Trophoblast cell (in vitro differentiated cells and primary cell): ENCODE data around the gene ARHGAP30.

Experiments
- DNase-seq, 2 donors: peaks; one replicate each; pipeline ENCODE4 v3.0.0-alpha.2; 2016
- H2AFZ ChIP-seq: 2 replicates; pipeline ENCODE4 v1.6.1; 2013; ENCODE audit warnings: low read length, moderate library complexity, mild to moderate bottlenecking; ENCODE audit not compliant: insufficient read depth, poor library complexity
- H2AK5ac ChIP-seq: 2 replicates; pipeline ENCODE4 v1.6.1; 2013; ENCODE audit warnings: mild to moderate bottlenecking, low read length
- H2BK120ac ChIP-seq: 2 replicates; pipeline ENCODE4 v1.6.1; 2013; ENCODE audit warnings: low read length, mild to moderate bottlenecking, moderate library complexity; ENCODE audit not compliant: insufficient read depth, poor library complexity
- H2BK12ac ChIP-seq: 2 replicates; pipeline ENCODE4 v1.6.1; 2013; ENCODE audit warnings: mild to moderate bottlenecking, low read length, moderate library complexity
- H2BK5ac ChIP-seq: 2 replicates; pipeline ENCODE4 v1.6.1; 2013; ENCODE audit warnings: low read length, low read depth, moderate library complexity, mild to moderate bottlenecking; ENCODE audit not compliant: poor library complexity
- H3K14ac ChIP-seq: 2 replicates; pipeline ENCODE4 v1.6.1; 2013; ENCODE audit warnings: mild to moderate bottlenecking, low read length
- H3K18ac ChIP-seq: 2 replicates; pipeline ENCODE4 v1.6.1; 2013; ENCODE audit warnings: mild to moderate bottlenecking, low read length
- H3K23ac ChIP-seq: 2 replicates; pipeline ENCODE4 v1.6.1; 2013; ENCODE audit warnings: low read length
- H3K27ac ChIP-seq: 2 replicates; pipeline ENCODE4 v1.5.1; 2013; ENCODE audit warnings: low read depth, mild to moderate bottlenecking, inconsistent platforms, low read length, moderate library complexity
- H3K27me3 ChIP-seq: 2 replicates; pipeline ENCODE4 v1.6.1; 2013; ENCODE audit warnings: inconsistent platforms, mild to moderate bottlenecking, low read length, moderate library complexity; ENCODE audit not compliant: insufficient read depth
- H3K36me3 ChIP-seq, 2 experiments: 1 replicate in 1 of 2; 2 replicates in 1 of 2; pipeline ENCODE4 v1.6.1; 2013; ENCODE audit warnings: low read length in 2 of 2, mild to moderate bottlenecking in 2 of 2, moderate library complexity in 1 of 2; ENCODE audit not compliant: insufficient read depth in 2 of 2, control insufficient read depth in 1 of 2
- H3K4ac ChIP-seq: 2 replicates; pipeline ENCODE4 v1.6.1; 2013; ENCODE audit warnings: low read depth, mild to moderate bottlenecking, low read length, moderate library complexity
- H3K4me1 ChIP-seq, 2 experiments: 1 replicate in 1 of 2; 2 replicates in 1 of 2; pipeline ENCODE4 v1.6.1; 2013; ENCODE audit warnings: low read length in 2 of 2, mild to moderate bottlenecking in 2 of 2, moderate library complexity in 1 of 2; ENCODE audit not compliant: insufficient read depth in 2 of 2, control insufficient read depth in 1 of 2
- H3K4me2 ChIP-seq: 2 replicates; pipeline ENCODE4 v1.6.1; 2013; ENCODE audit warnings: inconsistent platforms, mild to moderate bottlenecking, low read length, moderate library complexity
- H3K4me3 ChIP-seq: 2 replicates; pipeline ENCODE4 v1.5.1; 2013; ENCODE audit warnings: mild to moderate bottlenecking, low read depth, low read length, inconsistent platforms
- H3K79me1 ChIP-seq: one replicate; pipeline ENCODE4 v1.6.1; 2013; ENCODE audit warnings: low read length
- H3K79me2 ChIP-seq: 2 replicates; pipeline ENCODE4 v1.6.1; 2013; ENCODE audit warnings: low read length, mild to moderate bottlenecking; ENCODE audit not compliant: control insufficient read depth, insufficient read depth, poor library complexity
- H3K9ac ChIP-seq: 2 replicates; pipeline ENCODE4 v1.6.1; 2013; ENCODE audit warnings: mild to moderate bottlenecking, low read length
- H3K9me3 ChIP-seq: 2 replicates; pipeline ENCODE4 v1.6.1; 2013; ENCODE audit warnings: low read depth, mild to moderate bottlenecking, control low read depth, inconsistent platforms, low read length; ENCODE audit not compliant: insufficient read depth
- H4K12ac ChIP-seq: 2 replicates; pipeline ENCODE4 v1.6.1; 2013; ENCODE audit warnings: low read depth, mild to moderate bottlenecking, low read length, moderate library complexity
- H4K8ac ChIP-seq: 2 replicates; pipeline ENCODE4 v1.6.1; 2013; ENCODE audit warnings: low read depth, mild to moderate bottlenecking, low read length, moderate library complexity
- H4K91ac ChIP-seq: one replicate; pipeline ENCODE4 v1.6.1; 2013; ENCODE audit warnings: low read depth, mild to moderate bottlenecking, low read length, moderate library complexity
- WGBS: extraction: QIAGEN DNeasy Blood & Tissue Kit; methylation state at CpG from one replicate; pipeline ENCODE4 v1.1.7; 2013; ENCODE audit warnings: missing lambda C conversion rate; ENCODE audit not compliant: insufficient read length, insufficient coverage; ENCODE audit errors: extremely low coverage; 5-methylcytosine and 5-hydroxymethylcytosine counted together

ARHGAP30 gene

GRCh38 chr1:161007369-161007768 lies 62.3 kb downstream of the ARHGAP30 start:
- no peak overlapping the region for H4K91ac ChIP-seq
- H3K4me1 ChIP-seq, result peaks cover 16 to 34% of the 10 kb centered on the region in 2 experiments
- no peak overlapping the region for H4K12ac ChIP-seq
- peaks cover 13% of the 10 kb centered on the region for H3K79me1 ChIP-seq
- H4K8ac ChIP-seq, result no peak overlapping the region
- no peak overlapping the region for H3K18ac ChIP-seq
- no peak overlapping the region for H3K4me3 ChIP-seq
- no peak overlapping the region for H3K27ac ChIP-seq
- H3K14ac ChIP-seq, result no peak overlapping the region
- no CpG with 5 or more reads among the region's 2 CpGs for WGBS
- H3K9ac ChIP-seq, result no peak overlapping the region
- no peak overlapping the region for H2BK120ac ChIP-seq
- H2AFZ ChIP-seq, result no peak overlapping the region
- no peak overlapping the region for H2AK5ac ChIP-seq
- no peaks in the 10 kb centered on the region for H3K27me3 ChIP-seq
- H3K36me3 ChIP-seq, result peaks cover 3 to 4% of the 10 kb centered on the region in 2 experiments
- H3K4me2 ChIP-seq, result no peak overlapping the region
- DNase-seq, result no peak
- H2BK12ac ChIP-seq, result no peak overlapping the region
- H2BK5ac ChIP-seq, result peak overlapping the region; percentile 65
- H3K23ac ChIP-seq, result no peak overlapping the region
- H3K79me2 ChIP-seq, result peaks cover 30% of the 10 kb centered on the region
- peak overlapping the region; percentile 99 for H3K4ac ChIP-seq
- no peaks in the 10 kb centered on the region for H3K9me3 ChIP-seq

- H3K27me3 ChIP-seq, result no peaks in the 10 kb centered on the region
- peaks cover 6% of the 10 kb centered on the region in 2 experiments for H3K36me3 ChIP-seq
- H4K91ac ChIP-seq, result no peak overlapping the region
- peaks cover 28% of the 10 kb centered on the region for H3K79me2 ChIP-seq
- H3K4me3 ChIP-seq, result no peak overlapping the region
- DNase-seq, result no peak
- no CpG with 5 or more reads among the region's 8 CpGs for WGBS
- peaks cover 11% of the 10 kb centered on the region for H3K79me1 ChIP-seq
- H3K14ac ChIP-seq, result no peak overlapping the region
- H3K4me2 ChIP-seq, result no peak overlapping the region
- H3K4ac ChIP-seq, result peak overlapping the region; percentile 83
- H2BK120ac ChIP-seq, result no peak overlapping the region
- H3K23ac ChIP-seq, result no peak overlapping the region
- no peaks in the 10 kb centered on the region for H3K9me3 ChIP-seq
- H2AFZ ChIP-seq, result no peak overlapping the region
- no peak overlapping the region for H4K12ac ChIP-seq
- H3K4me1 ChIP-seq, result peaks cover 13 to 31% of the 10 kb centered on the region in 2 experiments
- H3K27ac ChIP-seq, result no peak overlapping the region
- no peak overlapping the region for H3K9ac ChIP-seq
- H2BK12ac ChIP-seq, result no peak overlapping the region
- H2BK5ac ChIP-seq, result no peak overlapping the region
- no peak overlapping the region for H2AK5ac ChIP-seq
- H3K18ac ChIP-seq, result no peak overlapping the region
- no peak overlapping the region for H4K8ac ChIP-seq
Measured at GRCh38 chr1:161006563-161006962, 63.1 kb downstream of the ARHGAP30 start.

- no peaks in the 10 kb centered on the region for H3K27me3 ChIP-seq
- H3K4me2 ChIP-seq, result no peak overlapping the region
- no peak overlapping the region for H3K14ac ChIP-seq
- DNase-seq, result no peak
- no peak overlapping the region for H2AFZ ChIP-seq
- no peak overlapping the region for H2BK12ac ChIP-seq
- peaks cover 5 to 17% of the 10 kb centered on the region in 2 experiments for H3K4me1 ChIP-seq
- H3K4ac ChIP-seq, result no peak overlapping the region
- no peak overlapping the region for H3K23ac ChIP-seq
- H2BK5ac ChIP-seq, result no peak overlapping the region
- no peak overlapping the region for H3K27ac ChIP-seq
- no peak overlapping the region for H4K91ac ChIP-seq
- H3K79me1 ChIP-seq, result no peaks in the 10 kb centered on the region
- no CpG with 5 or more reads among the region's 5 CpGs for WGBS
- H3K18ac ChIP-seq, result no peak overlapping the region
- H4K8ac ChIP-seq, result no peak overlapping the region
- H3K9me3 ChIP-seq, result no peaks in the 10 kb centered on the region
- H3K79me2 ChIP-seq, result peaks cover 17% of the 10 kb centered on the region
- H2BK120ac ChIP-seq, result no peak overlapping the region
- H3K4me3 ChIP-seq, result no peak overlapping the region
- no peak overlapping the region for H4K12ac ChIP-seq
- no peak overlapping the region for H3K9ac ChIP-seq
- H2AK5ac ChIP-seq, result no peak overlapping the region
- peaks cover 39 to 49% of the 10 kb centered on the region in 2 experiments for H3K36me3 ChIP-seq
Measured at GRCh38 chr1:161001525-161001924, 68.2 kb downstream of the ARHGAP30 start.

GRCh38 chr1:161000736-161001480 lies 68.8 kb downstream of the ARHGAP30 start:
- Histone ChIP-seq H3K36me3 (peaks cover 37 to 47% of the 10 kb centered on the region in 2 experiments), H2AFZ (no peak overlapping the region), H3K4me1 (peaks cover 5 to 12% of the 10 kb centered on the region in 2 experiments), H2BK12ac (no peak overlapping the region), H3K4ac (no peak overlapping the region), H3K79me1 (no peaks in the 10 kb centered on the region), H2BK120ac (no peak overlapping the region), H3K23ac (no peak overlapping the region), H2AK5ac (no peak overlapping the region), H3K18ac (peak overlapping the region; percentile 33), H3K79me2 (peaks cover 14% of the 10 kb centered on the region), H3K4me3 (no peak overlapping the region), H3K4me2 (no peak overlapping the region), H3K9me3 (no peaks in the 10 kb centered on the region), H3K27ac (no peak overlapping the region), H3K9ac (peak overlapping the region; percentile 14), H3K27me3 (no peaks in the 10 kb centered on the region), H3K14ac (no peak overlapping the region), H4K8ac (no peak overlapping the region), H2BK5ac (no peak overlapping the region), H4K91ac (no peak overlapping the region), H4K12ac (no peak overlapping the region)
- WGBS, result no CpG with 5 or more reads among the region's 11 CpGs
- no peak for DNase-seq
